A673 (cell line): ENCODE data around the gene RAPGEF4. TPM values are rescaled to one million over a fixed set of nuclear protein-coding genes. Genes with fewer than 3 reads are reported as not detected.

Experiments used
- BruUV-seq: library from RNA; stranded (reverse); fragments of 400-500 nt; replicated peaks from 2 replicates; lab custom pipeline; 2021; lab: Mats Ljungman, UMichigan
- CTCF ChIA-PET: fragments of 300-600 bp; sonication (Branson Sonifier 250); formaldehyde crosslinking; loops from one replicate; lab custom pipeline; 2022; ENCODE audit warnings: antibody characterized with exemption; lab: Charles Lee
- POLR2A ChIA-PET: fragments of 300-600 bp; sonication (Branson Sonifier 250); formaldehyde crosslinking; loops from one replicate; lab custom pipeline; 2022; ENCODE audit warnings: antibody characterized with exemption; ENCODE audit not compliant: low non-redundant PET; lab: Charles Lee
- DNase-seq: peaks from one replicate; pipeline ENCODE4 v3.0.0-alpha.2; 2015; ENCODE audit warnings: low spot score
- H3K27ac ChIP-seq: fragments of 200-600 bp; sonication (generic); 2 replicates; pipeline ENCODE4 v1.5.1; 2016; ENCODE audit warnings: mixed run types, low read depth, mild to moderate bottlenecking, mixed read lengths, antibody characterized with exemption, low read length; ENCODE audit not compliant: poor library complexity, severe bottlenecking
- H3K27me3 ChIP-seq: fragments of 200-600 bp; sonication (generic); replicated peaks from 2 replicates; pipeline ENCODE4 v1.6.1; 2017; ENCODE audit warnings: mixed run types, low read depth, mild to moderate bottlenecking, mixed read lengths, antibody characterized with exemption, low read length; ENCODE audit not compliant: insufficient read depth, poor library complexity
- H3K36me3 ChIP-seq: fragments of 200-600 bp; sonication (generic); 2 replicates; pipeline ENCODE4 v1.6.1; 2016; ENCODE audit warnings: mixed run types, mild to moderate bottlenecking, mixed read lengths, antibody characterized with exemption, low read length; ENCODE audit not compliant: insufficient read depth, poor library complexity, severe bottlenecking
- H3K4me1 ChIP-seq: fragments of 200-600 bp; sonication (generic); 2 replicates; pipeline ENCODE4 v1.6.1; 2017; ENCODE audit warnings: mixed run types, mild to moderate bottlenecking, mixed read lengths, antibody characterized with exemption, low read length; ENCODE audit not compliant: insufficient read depth, poor library complexity, severe bottlenecking
- H3K4me3 ChIP-seq: fragments of 200-600 bp; sonication (generic); 2 replicates; pipeline ENCODE4 v1.5.1; 2016; ENCODE audit warnings: low read depth, mixed run types, mild to moderate bottlenecking, mixed read lengths, low read length; ENCODE audit not compliant: poor library complexity, severe bottlenecking
- H3K9me3 ChIP-seq: fragments of 200-600 bp; sonication (generic); 2 replicates; pipeline ENCODE4 v1.6.1; 2016; ENCODE audit warnings: mixed run types, low read depth, mild to moderate bottlenecking, mixed read lengths, antibody characterized with exemption, low read length; ENCODE audit not compliant: poor library complexity, severe bottlenecking
- EZH2 ChIP-seq: fragments of 200-600 bp; sonication (generic); IDR thresholded peaks from 2 replicates; pipeline ENCODE4 v1.6.1; 2017; ENCODE audit warnings: borderline replicate concordance, low read depth, mild to moderate bottlenecking, mixed read lengths, antibody characterized with exemption, low read length; ENCODE audit not compliant: poor library complexity, severe bottlenecking
- intact Hi-C: fragments of 100-400 bp; cut with micrococcal nuclease; formaldehyde crosslinking; loops from one replicate; pipeline ENCODE4 v1.10.0; 2022; ENCODE audit not compliant: unreplicated experiment
- total RNA-seq: library from RNA; stranded (reverse); gene quantifications from 2 replicates; pipeline ENCODE4 v1.2.3, GENCODE V29; 2021
- TF ChIP-seq, protein P1 (sequence below): fragments of 300-800, 200-600 bp; sonication (generic); conservative IDR thresholded peaks from 2 replicates; pipeline ENCODE4 v1.5.1; 2017; ENCODE audit warnings: low read depth, mild to moderate bottlenecking, antibody characterized with exemption, low read length, moderate library complexity, mixed read lengths

Gene RAPGEF4
- total RNA-seq, 1 experiment from 2014 or later: 0.26 TPM

DNA sequence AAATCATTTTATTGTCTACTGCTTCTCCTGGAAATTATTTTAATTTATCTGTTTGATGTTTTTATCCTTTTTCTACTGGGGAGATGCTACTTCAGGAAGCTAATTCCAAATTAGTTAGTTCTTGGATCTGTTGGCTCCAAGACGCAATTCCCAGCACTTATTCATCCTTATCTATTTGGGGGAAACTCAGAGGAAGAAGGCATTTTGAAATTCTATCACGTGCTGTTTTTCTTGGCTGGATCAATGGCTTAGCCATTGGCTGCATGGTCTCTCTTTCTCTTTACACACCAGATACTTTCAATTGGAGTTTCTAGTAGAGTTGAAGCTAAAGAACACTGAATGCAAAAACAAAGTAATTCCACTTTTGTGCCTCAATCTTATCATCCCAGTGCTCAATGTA, 98.3 kb downstream of the RAPGEF4 start:
- no peak overlapping the region for H3K4me3 ChIP-seq
- ChIA-PET POLR2A (no interaction called here), CTCF (no interaction called here)
- BruUV-seq: no TSS peak
- H3K4me1 ChIP-seq: no peaks in the 10 kb centered on the region
- no peaks in the 10 kb centered on the region for H3K9me3 ChIP-seq
- TF ChIP-seq, protein P1, sequence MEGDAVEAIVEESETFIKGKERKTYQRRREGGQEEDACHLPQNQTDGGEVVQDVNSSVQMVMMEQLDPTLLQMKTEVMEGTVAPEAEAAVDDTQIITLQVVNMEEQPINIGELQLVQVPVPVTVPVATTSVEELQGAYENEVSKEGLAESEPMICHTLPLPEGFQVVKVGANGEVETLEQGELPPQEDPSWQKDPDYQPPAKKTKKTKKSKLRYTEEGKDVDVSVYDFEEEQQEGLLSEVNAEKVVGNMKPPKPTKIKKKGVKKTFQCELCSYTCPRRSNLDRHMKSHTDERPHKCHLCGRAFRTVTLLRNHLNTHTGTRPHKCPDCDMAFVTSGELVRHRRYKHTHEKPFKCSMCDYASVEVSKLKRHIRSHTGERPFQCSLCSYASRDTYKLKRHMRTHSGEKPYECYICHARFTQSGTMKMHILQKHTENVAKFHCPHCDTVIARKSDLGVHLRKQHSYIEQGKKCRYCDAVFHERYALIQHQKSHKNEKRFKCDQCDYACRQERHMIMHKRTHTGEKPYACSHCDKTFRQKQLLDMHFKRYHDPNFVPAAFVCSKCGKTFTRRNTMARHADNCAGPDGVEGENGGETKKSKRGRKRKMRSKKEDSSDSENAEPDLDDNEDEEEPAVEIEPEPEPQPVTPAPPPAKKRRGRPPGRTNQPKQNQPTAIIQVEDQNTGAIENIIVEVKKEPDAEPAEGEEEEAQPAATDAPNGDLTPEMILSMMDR: no peak
- no peak for TF ChIP-seq EZH2
- H3K27ac ChIP-seq: no peak overlapping the region
- peaks cover 14% of the 10 kb centered on the region for H3K27me3 ChIP-seq
- intact Hi-C loops: no loop called here
- no peaks in the 10 kb centered on the region for H3K36me3 ChIP-seq
- no peak for DNase-seq

DNA sequence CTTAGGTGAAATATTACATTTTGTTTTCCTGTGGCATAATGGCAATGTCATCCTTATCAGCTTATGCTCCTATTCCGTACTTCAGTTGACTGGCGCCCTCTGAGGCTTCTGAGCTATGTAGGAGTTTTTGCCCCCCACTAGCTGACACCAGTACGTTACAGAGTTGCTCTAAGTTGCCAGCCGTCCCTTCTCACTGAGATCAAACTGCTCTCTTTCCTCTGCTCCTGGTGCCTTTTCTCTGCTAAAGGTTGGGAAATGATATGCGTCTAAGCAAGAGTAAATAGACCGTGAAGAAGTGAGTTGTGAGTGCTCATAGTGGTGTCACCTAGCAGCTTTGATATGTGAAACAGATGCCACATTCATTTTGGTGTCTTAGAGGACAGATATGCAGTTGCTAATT, 99.2 kb downstream of the RAPGEF4 start:
- Histone ChIP-seq H3K4me1 (no peaks in the 10 kb centered on the region), H3K27ac (no peak overlapping the region), H3K9me3 (no peaks in the 10 kb centered on the region), H3K36me3 (no peaks in the 10 kb centered on the region), H3K27me3 (peaks cover 14% of the 10 kb centered on the region), H3K4me3 (no peak overlapping the region)
- intact Hi-C loops: no loop called here
- ChIA-PET CTCF (no interaction called here), POLR2A (no interaction called here)
- no peak for DNase-seq
- no TSS peak for BruUV-seq
- TF ChIP-seq, protein P1: no peak
- no peak for TF ChIP-seq EZH2

DNA sequence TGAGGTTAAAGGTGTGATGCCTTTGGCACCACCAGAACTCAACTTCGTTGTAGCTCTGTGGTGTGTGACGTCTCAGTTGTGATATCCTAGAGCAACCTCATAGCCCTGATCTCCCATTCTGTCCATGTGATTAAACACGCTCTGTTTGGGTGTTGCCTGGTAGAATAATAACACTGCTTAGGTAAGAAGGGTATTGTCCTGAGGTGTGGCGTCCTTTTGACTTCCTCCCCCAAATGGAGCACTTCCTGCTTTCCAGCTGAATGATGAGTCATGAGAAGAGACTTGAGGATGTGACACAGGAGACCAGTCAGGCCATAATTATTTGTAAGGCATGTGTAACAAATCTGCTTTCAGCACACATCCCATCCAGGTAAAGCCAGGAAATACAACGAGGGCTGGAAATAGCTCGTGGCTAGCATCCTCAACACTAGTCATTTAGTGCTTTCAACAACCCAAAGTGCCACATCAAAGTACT, 100.7 kb downstream of the RAPGEF4 start:
- Histone ChIP-seq H3K27ac (no peak overlapping the region), H3K36me3 (no peaks in the 10 kb centered on the region), H3K9me3 (no peaks in the 10 kb centered on the region), H3K4me1 (no peaks in the 10 kb centered on the region), H3K27me3 (peaks cover 14% of the 10 kb centered on the region), H3K4me3 (no peak overlapping the region)
- no TSS peak for BruUV-seq
- CTCF ChIA-PET: no interaction called here
- DNase-seq: peak; percentile 23
- intact Hi-C loops: no loop called here
- POLR2A ChIA-PET: no interaction called here
- no peak for TF ChIP-seq EZH2
- TF ChIP-seq, protein P1: no peak
